Mesenteric fat pad (tissue), 1 donor: ENCODE results near the gene KLRC2. TPM values are rescaled to one million over a fixed set of nuclear protein-coding genes. Genes with fewer than 3 reads are reported as not detected.

ENCODE experiments used
- total RNA-seq: library from RNA; stranded (reverse); fragmentation: NEBNext Ultra II Directional; extraction: Animal tissue kit (Norgen Biotek cat#: 25700); gene quantifications from one replicate; pipeline ENCODE4 v1.2.1, GENCODE V29; 2021
- donor health status: DM: yes; HTN: yes; CAD: no.

KLRC2 gene
- total RNA-seq, 1 donor from 2014 or later, result not detected

Other genes starting within 250 kb of the KLRC2 start
- 215 TPM for gene GABARAPL1, start 223.1 kb downstream of the KLRC2 start, total RNA-seq
- 3.3 TPM for gene KLRD1, start 128.1 kb downstream of the KLRC2 start, total RNA-seq
- 1.7 TPM for gene KLRK1, start 46.0 kb downstream of the KLRC2 start, total RNA-seq
- not detected for gene KLRC4, start 26.3 kb downstream of the KLRC2 start, total RNA-seq
- gene KLRC3, start 15.4 kb downstream of the KLRC2 start, total RNA-seq, result not detected
- gene KLRC1, start 17.4 kb upstream of the KLRC2 start, total RNA-seq, result 0.80 TPM
- gene EIF2S3B, start 69.9 kb upstream of the KLRC2 start, total RNA-seq, result 0.45 TPM
- gene MAGOHB, start 177.6 kb upstream of the KLRC2 start, total RNA-seq, result 17.7 TPM
- gene STYK1, start 238.0 kb upstream of the KLRC2 start, total RNA-seq, result not detected